H1 (cell line): Measurements from ENCODE around the gene CSF2.

Source experiments
- CHD2 ChIP-seq: IDR thresholded peaks from 2 replicates; pipeline ENCODE4 v1.6.1; 2012; ENCODE audit warnings: low read length, improper control_type of control experiment
- CTCF ChIP-seq, 3 experiments: IDR thresholded peaks; 1 replicate in 2 of 3; 2 replicates in 1 of 3; pipeline versions ENCODE4 v1.5.1 to v1.6.1; 2011; ENCODE audit warnings: low read length in 3 of 3, mild to moderate bottlenecking in 3 of 3, inconsistent platforms in 2 of 3, low read depth in 1 of 3, moderate library complexity in 1 of 3; ENCODE audit not compliant: insufficient read depth in 1 of 3; ENCODE audit errors: control extremely low read depth in 1 of 3
- POLR2A ChIP-seq, 2 experiments: IDR thresholded peaks; 1 replicate in 1 of 2; 2 replicates in 1 of 2; pipeline ENCODE4 v1.6.1; 2011; ENCODE audit warnings: low read depth in 2 of 2, low read length in 2 of 2, mild to moderate bottlenecking in 2 of 2; ENCODE audit errors: control extremely low read depth in 1 of 2
- SP1 ChIP-seq: IDR thresholded peaks from 2 replicates; pipeline ENCODE4 v1.6.1; 2011; ENCODE audit warnings: low read depth, low read length
- SUZ12 ChIP-seq: fragments of 200-600 bp; sonication (generic); IDR thresholded peaks from 2 replicates; pipeline ENCODE4 v1.6.1; 2012; ENCODE audit warnings: mild to moderate bottlenecking, inconsistent platforms, low read length, moderate library complexity, mixed read lengths

GRCh38 chr5:132070460-132071337, 2.9 kb upstream of the CSF2 start:
- TF ChIP-seq SUZ12, result no peak
- no peak for TF ChIP-seq CTCF (IDR thresholded peaks at IDR 0.05; ENCODE audit: control extremely low read depth in 1 of 3, insufficient read depth in 1 of 3, low read depth in 1 of 3, low read length in 3 of 3)
- TF ChIP-seq CHD2, result no peak
- no peak for TF ChIP-seq SP1
- no peak for TF ChIP-seq POLR2A (IDR thresholded peaks at IDR 0.05; ENCODE audit: control extremely low read depth in 1 of 2, low read depth in 2 of 2, low read length in 2 of 2)
